ENCODE data around the gene TMC7.

The TMC7 gene

DNA sequence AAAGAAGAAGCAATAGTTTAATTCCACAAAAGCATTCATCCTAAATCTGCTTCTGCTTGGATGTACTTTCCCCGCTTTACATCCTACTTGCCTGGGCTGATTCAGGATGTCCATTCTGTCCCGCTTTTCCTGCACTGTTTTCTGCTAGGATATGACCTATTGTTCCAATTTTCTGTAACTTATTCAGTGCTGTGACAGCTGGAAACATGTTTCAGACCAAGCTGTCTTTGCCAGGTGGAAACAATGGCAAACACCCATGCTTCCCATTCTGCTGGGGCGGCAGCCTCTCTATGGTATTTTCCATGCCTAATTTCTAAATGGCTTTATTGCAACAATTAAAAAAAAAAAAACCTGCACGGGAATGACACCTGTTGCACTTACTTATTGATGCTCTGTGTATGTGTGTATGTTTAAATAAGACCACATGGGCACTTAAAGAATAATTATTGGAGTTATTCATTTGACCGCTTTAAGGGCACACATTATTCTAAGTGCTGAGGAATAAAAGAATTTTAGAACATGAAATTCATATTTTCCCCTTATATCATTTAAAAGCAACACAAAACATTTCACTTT is 104.7 kb downstream of the TMC7 start:
- DNase-seq (ENCODE audit: low read depth, low spot score), result no peak

DNA sequence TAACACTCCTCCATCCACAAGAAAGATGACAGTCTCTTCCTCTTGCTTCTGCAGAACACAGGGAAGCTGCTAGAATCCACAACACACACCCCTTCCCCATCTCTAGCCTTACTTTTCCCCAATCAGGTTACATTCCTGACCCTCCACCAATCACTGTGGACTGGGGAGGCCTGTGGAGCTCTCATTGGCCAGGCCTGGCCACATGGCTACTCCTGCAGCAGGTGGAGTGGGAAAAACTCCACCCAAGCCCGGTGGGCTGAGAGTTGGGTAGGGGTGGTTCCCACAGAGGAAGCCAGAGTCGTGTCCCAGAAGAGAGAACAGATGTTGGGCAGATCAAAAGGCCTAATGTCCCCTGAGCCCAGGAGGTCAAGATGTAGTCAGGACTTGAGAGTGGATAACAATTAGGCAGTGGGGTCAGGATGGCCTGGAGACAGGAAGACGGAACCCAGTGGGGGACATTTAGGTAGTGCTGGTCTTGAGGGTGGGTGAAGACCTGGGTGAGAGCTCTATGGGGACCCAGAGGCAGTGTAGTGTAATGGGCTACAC is 105.7 kb downstream of the TMC7 start:
- DNase-seq (ENCODE audit: low read depth, low spot score), result no peak

DNA sequence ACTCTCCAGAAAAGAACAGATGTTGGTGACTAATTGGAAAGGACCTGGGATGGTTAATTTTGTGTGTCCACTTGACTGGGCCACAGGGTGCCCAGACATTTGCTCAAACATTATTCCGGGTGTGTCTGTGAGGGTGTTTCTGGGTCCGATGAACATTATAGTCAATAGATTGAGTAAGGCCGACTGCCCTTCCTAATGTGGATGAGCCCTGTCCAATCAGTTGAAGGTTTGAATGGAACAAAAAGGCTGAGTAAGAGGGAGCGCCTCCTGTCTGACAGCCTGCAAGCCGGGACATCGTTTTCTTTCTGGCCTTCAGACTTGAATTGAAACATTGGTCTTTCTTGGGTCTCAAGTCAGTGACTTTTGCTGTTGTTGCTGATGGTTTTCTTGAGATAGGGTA is 107.2 kb downstream of the TMC7 start:
- DNase-seq (ENCODE audit: low read depth, low spot score), result no peak

DNA sequence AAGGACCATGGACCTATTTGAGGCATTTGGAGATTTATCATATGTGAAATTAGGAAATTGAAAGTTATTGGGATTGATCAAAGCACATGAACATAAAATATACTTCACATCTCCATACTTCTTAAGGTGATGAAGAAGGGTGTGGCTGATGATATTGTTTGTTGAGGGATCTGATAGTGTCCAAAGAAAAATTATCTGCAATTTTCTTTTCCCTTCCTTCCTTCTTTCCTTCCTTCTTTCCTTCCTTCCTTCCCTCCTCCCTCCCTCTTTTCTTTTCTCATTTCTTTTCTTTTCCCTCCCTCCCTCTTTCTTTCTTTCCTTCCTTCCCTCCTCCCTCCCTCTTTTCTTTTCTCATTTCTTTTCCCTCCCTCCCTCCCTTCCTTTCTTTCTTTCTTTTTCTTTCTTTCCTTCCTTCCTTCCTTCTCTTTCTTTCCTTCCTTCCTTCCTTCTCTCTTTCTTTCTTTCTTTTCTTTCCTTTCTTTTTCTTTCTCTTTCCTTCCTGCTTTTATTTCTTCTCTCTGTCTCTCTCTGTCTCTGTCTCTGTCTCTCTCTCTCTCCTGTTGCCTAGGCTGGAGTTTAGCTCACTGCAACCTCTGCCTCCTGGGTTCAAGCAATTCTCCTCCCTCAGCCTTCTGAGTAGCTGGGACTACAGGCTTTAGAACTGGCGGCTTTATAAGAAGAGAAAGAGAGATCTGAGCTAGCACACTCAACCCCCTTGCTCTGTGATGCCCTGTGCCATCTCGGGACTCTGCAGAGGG is 109.1 kb downstream of the TMC7 start:
- no peak for DNase-seq (ENCODE audit: low read depth, low spot score)

DNA sequence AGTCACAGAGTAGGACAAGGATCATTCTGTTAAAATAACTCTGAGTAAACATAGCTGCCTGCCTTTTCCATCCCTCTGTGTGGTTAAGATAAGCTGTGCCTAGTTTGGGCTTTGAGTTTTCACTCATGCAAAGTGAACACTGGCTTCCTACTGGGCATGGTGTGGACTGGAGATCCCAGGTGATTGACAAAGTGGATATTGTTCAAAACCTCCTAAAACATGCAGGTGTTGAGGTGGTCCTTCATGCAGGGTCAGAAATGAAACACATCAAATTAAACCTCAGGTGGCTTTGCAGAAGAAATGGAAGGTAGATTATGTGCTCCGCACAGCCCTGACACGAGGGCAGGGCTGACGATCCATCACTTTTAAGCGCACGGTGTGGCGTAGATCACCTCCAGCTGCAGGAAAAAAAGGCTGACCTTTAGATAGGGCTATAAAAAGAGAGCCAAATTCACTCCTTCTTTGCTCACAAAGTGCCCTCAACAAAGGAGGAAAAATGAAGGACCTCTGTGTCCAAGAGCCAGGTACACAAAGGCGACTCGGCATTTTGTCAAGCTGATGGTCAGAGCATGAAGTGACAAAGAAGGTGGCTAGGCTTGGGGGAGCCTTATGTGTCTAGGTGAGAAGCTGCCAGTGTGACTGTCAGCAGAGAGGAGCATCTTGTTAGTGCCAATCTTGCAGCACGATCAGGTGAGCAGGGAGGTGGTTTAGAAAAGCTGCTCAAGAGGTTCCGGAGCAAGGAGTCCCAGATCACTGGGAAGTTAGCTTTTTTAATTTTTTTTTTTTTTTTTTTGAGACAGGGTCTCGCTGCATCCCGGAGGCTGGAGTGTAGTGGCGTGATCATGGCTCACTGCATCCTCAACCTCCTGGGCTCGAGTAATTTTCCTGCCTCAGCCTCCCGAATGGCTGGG is 110.2 kb downstream of the TMC7 start:
- DNase-seq (ENCODE audit: low read depth, low spot score), result no peak

DNA sequence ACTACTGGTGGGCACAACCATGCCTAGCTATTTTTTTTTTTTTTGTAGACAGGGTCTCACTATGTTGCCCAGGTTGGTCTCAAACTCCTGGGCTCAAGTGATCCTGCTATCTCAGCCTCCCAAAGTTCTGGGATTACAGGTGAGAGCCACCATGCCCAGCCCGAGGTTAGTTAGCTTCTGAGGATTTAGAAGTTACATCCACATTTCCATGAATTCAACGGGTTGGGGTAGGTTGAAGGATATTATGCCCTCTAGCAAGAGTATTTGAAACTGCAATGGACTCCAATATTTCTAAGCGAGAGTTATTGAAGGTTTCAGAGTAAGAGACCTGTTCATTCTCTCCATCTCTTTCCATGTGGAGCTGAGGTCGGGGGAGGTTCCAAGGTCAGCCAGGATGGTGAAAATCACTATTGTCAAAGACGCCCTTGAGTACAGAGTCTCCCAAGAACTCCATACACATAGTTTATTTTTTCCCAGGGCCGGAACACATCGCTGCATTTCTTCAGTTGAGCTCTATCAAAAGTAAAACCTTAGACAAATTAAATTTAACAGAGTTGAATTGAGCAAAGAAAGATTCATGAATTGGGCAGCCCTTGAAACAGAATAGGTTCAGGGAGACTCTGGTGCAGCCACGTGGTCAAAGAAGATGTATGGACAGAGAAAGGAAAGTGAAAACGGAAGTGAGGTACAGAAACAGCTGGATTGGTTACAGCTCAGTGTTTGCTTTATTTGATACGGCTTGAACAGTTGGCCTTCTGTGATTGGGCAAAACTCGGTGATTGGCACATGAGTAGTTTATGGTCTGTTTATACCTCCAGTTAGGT is 111.0 kb downstream of the TMC7 start:
- DNase-seq (ENCODE audit: low read depth, low spot score), result no peak

DNA sequence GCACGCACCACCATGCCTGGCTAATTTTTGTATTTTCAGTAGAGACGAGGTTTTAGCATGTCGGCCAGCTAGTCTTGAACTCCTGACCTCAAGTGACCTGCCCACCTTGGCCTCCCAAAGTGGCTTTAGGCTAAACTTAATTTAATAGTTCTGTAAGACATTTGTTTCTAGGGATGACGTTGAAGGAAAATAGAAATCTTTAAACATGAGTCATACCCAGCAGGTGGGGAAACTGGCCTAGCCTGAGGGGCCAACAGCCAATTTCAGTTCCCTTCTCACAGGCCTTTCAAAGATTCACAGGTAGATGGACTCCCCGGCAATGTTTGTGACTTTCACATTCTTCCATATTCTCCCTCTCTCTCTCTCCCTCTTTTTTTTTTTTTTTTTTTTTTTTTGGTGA is 111.9 kb downstream of the TMC7 start:
- DNase-seq (ENCODE audit: low read depth, low spot score), result no peak

DNA sequence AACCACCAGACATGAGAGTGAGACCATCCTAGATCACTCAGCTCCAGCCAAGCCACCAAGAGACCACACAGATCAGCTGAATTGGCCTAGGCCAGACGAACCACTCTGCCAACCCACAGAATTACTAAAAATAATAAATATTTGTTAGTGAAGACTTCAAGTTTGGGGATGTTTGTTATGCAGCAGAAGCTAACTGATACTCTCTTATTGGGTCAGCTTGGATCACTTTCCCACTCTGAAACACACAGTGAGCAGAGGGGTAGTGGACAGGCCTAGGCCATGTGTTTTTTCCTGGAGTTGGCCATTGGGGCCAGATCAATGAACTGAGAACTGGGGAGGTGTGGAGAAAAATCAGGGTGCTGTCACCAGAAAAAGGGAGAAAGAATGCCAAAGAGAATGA is 114.4 kb downstream of the TMC7 start:
- DNase-seq (ENCODE audit: low read depth, low spot score), result no peak

DNA sequence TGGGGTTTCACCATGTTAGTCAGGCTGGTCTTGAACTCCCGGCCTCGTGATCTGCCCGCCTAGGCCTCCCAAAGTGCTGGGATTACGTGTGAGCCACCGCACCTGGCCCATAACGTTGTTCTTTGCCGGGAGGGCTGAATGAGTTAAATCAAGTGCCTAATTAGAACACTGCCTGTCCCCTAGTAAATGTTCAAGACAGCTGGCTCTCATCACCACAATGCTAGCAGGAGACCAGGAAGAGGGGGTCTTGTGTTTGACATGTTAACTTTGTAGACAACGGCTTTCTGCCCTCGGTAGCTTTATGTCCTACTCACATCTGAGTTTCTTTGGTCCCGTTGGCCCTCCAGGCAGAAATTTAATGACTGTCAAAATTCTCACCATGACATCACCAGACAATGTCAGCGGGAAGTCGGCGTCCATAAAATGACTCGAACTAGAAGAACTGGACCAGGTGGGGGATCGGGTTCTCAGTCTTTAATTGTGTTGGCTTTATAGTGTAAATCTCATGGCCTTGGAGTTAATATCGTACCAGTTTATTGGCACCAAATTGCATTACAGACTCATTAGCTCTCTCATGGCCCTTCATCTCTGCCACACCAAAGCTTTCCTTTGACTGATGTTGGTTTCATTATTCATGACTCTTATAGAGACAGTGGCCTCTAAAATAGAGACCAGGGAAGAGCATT is 118.6 kb downstream of the TMC7 start:
- DNase-seq (ENCODE audit: low read depth, low spot score), result no peak

DNA sequence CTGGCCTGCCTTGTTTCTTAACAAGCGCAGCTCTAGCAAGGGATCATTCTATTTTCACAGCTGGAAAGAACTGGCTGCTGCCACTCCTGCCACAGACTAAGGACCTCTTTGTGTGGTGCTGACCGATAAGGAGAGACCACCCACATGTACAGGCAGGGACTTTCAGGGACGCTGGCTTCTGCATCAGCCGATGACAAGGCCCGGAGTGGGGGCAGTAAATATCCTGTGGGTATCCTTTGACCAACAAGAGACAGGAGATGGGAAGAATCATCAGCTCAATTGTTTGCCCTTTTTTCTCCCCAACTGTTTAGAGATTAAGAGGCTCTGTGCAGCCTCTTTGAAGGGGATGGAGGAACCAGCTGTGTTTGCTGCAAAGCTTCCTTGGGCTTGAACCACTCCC is 120.9 kb downstream of the TMC7 start:
- no peak for DNase-seq (ENCODE audit: low read depth, low spot score)

DNA sequence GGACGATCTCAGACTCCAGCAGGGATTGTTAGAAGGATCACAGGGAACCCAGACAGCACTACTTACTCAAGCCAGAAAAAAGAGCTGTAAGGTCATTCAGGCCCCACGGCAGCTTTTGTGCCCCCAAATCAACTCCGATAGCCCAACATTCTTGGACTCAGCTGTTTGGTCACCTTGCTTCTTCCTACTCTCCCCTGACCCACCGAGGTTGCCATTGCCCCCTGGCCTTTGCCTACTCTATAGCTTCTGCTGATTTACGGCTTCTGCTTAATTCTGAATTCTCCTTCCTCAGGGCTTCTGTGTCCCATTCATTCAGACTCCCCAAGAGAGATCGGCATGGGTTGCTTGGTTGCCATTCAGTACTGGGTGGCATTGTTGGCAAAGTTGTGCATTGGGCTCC is 121.4 kb downstream of the TMC7 start:
- DNase-seq (ENCODE audit: low read depth, low spot score), result no peak

DNA sequence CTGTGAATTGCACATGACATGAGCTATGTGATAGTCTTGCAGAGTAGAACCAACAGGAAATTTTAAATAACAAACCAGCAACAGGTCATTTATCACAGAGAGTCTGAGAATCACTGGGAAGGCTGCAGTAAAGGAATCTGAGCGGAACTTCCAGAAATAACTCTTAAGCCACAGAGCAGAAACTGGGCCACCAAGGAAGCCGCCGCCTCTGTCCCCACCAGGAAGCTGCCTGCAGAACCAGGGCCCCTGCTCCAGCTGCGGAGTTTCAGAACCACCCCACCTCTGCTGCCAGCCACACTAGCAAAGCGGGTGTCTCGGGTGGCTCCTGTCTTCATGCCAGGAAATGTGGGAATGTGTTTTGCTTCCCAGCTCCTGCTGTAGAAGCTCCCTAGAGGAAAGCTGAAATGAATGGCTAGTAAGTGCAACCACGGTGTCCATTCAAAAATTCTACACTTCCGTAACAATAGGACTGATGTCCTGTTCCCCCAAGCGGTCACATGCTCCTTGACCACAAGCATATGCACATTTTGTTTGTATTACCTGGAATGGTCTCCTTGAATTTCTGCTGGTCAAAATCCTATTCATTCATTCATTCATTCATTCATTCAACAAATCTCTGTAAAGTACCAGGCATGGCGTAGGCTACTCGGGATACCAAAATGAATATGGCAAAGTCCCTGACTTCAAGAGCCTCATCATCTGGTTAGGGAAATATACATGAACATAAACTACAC is 122.3 kb downstream of the TMC7 start:
- no peak for DNase-seq (ENCODE audit: low read depth, low spot score)

DNA sequence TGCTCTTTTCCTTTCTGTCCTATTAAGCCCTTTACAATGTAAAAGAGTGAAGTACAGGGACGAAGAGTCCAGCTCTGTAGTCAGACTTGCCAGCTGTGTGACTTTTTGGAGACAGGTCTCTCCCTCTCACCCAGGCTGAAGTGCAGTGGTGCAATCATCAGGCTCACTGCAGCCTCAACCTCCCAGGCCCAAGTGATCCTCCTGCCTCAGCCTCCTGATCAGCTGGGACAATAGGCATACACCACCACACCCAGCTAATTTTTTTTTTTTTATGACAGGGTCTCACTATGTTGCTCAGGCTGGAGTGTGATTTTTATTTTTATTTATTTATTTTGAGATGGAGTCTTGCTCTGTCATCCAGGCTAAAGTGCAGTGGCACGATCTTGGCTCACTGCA is 122.9 kb downstream of the TMC7 start:
- no peak for DNase-seq (ENCODE audit: low read depth, low spot score)

DNA sequence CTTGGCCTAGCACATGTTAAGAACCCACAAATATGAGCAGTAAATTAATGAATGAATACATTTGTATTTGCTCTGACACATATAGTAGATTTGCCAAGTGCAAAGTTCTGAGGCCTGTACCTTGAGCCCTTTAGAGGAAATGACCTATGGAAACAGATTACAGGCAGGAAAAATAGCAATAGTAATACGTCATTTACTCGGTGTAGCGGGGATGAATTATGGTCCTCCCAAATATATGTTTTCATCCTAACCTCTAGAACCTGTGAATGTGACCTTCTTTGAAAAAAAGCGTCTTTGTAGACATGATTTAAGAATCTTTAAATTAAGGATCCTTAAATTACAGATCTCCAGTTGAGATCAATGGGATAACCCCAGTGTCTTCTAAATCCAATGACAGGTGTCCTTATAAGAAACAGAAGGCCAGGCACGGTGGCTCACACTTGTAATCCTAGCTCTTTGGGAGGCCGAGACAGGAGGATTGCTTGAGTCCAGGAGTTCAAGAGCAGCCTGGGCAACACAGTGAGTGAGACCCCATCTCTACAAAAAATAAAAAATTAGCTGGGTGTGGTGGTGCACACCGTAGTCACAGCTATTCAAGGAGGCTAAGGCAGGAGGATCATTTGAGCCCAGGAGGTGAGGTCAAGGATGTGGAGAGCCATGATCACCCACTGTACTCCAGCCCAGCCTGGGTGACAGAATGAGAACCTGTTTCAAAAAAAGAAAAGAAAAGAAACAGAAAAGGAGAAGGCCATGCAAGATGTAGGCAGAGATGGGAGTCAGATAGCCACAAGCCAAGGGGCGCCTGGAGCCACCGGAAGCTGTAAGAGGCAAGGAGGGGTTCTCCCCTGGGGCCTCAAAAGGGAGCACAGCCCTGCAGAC is 124.9 kb downstream of the TMC7 start:
- no peak for DNase-seq (ENCODE audit: low read depth, low spot score)

DNA sequence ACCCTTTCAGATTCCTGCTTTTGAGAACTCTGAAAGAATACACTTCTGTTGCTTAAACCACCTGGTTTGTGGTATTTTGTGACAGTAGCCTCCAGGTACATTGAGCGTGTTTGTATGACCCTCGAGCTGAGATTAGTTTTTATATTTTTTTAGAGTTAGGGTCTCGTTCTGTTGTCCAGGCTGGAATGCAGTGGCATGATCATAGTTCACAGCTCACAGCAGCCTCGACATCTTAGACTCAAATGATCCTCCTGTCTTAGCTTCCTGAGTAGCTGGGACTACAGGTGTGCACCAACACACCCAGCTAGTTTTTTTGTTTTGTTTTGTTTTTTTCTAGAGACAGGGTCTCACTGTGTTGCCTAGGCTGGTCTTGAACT is 125.5 kb downstream of the TMC7 start:
- no peak for DNase-seq (ENCODE audit: low read depth, low spot score)

DNA sequence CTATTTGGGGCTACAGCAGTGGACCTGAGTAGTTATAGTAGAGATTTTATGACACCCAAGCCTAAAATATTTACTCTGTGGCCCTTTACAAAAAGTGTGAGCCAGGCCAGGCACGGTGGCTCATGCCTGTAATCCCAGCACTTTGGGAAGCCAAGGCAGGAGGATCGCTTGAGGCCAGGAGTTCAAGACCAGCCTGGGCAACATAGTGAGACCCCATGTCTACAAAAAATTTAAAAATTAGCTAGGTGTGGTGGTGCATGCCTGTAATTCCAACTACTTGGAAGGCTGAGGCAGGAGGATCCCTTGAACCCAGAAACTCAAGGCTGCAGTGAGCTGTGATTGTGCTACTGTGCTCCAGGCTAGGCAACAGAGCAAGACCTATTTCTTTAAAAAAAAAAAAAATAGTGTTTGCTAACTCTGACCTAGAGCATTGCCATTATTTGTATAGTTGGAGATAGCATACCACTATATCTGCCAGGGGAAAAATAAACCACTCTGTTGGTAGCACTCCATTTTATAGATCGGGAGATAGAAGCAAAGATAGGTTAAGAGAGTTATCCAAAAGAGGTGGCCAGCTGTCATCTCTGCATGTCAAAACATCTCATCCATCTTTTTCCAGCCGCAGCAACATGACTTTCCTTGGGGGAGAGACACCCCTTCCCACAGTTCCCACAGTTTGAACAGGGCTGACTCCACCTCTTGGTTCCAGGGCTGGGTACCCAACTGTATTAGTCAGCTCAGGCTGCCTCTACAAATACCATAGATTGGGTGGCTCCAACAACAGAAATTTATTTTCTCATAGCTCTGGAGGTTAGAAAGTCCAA is 127.0 kb downstream of the TMC7 start:
- DNase-seq (ENCODE audit: low read depth, low spot score), result no peak

DNA sequence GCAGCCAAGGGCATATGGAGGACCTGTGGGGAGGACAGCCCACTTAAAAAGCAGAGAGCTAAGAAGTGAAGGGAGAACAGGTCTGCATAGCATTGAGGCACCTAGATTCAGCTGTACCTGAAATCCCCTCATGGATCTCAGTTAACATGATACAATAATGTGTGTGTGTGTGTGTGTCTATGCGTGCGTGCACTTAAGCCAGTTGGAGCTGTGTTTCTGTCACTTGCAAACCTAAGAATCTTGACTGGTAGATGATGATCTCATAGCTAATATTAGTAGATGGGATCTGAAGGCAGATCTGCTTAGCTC is 128.3 kb downstream of the TMC7 start:
- DNase-seq (ENCODE audit: low read depth, low spot score), result no peak

Measured in smooth muscle cell of the brain vasculature (primary cell).